Body of pancreas (tissue), 4 donors: Measurements from ENCODE around the gene SCN5A.

Experiments
- CTCF ChIP-seq, 7 experiments: fragments of 450-650 bp in 4 of 7; fragments of 200-600 bp in 3 of 7; sonication (generic) in 3 of 7; IDR thresholded peaks; one replicate each; pipeline ENCODE4 v1.5.1; 2016 to 2019; ENCODE audit warnings: antibody characterized with exemption in 7 of 7
- POLR2A ChIP-seq, 3 donors: fragments of 450-650 bp; IDR thresholded peaks; one replicate each; pipeline ENCODE4 v1.6.1; 2016; ENCODE audit warnings: antibody characterized with exemption in 3 of 3, mild to moderate bottlenecking in 2 of 3

- no peak for TF ChIP-seq CTCF (IDR thresholded peaks at IDR 0.05)
- no peak for TF ChIP-seq POLR2A (IDR thresholded peaks at IDR 0.05)
Observed at GRCh38 chr3:38698061-38698460, 48.6 kb upstream of the SCN5A start.
